Endothelial cell of umbilical vein (primary cell): Measurements from ENCODE around the gene THNSL1. TPM values are rescaled to one million over a fixed set of nuclear protein-coding genes. Genes with fewer than 3 reads are reported as not detected.

Source experiments
- BruUV-seq: library from RNA; stranded (reverse); fragments of 400-500 nt; replicated peaks from 2 replicates; lab custom pipeline; 2021; lab: Mats Ljungman, UMichigan
- CTCF ChIA-PET: fragments of 300-600, 350-600 bp; sonication (Branson Sonifier 250); formaldehyde crosslinking; loops from one replicate; lab custom pipeline; 2021; ENCODE audit warnings: antibody characterized with exemption, inconsistent platforms; lab: Charles Lee
- POLR2A ChIA-PET: fragments of 300-600, 350-600 bp; sonication (Branson Sonifier 250); formaldehyde crosslinking; loops from one replicate; lab custom pipeline; 2021; ENCODE audit warnings: antibody characterized with exemption, inconsistent platforms; lab: Charles Lee
- DNase-seq: peaks from one replicate; pipeline ENCODE4 v3.0.0-alpha.2; 2011; ENCODE audit warnings: low read depth, low spot score
- FAIRE-seq: peaks from 2 replicates; lab custom pipeline; 2011; peaks lifted over from hg19 to GRCh38; lab: Jason Lieb, UNC
- H2AFZ ChIP-seq: 2 replicates; pipeline ENCODE4 v1.6.0; 2012; ENCODE audit warnings: low read depth, low read length, control low read depth, inconsistent platforms
- H3K27ac ChIP-seq: 2 replicates; pipeline ENCODE4 v1.5.1; 2011; ENCODE audit warnings: low read depth, mild to moderate bottlenecking, control low read depth, low read length, moderate library complexity; ENCODE audit not compliant: insufficient read depth
- H3K27me3 ChIP-seq, 2 experiments: 2 replicates each; pipeline versions ENCODE4 v1.6.0 to v1.6.1; 2011; ENCODE audit warnings: low read length in 2 of 2, mixed read lengths in 1 of 2; ENCODE audit not compliant: control insufficient read depth in 2 of 2, insufficient read depth in 2 of 2
- H3K36me3 ChIP-seq, 2 experiments: 2 replicates in 1 of 2; 3 replicates in 1 of 2; pipeline ENCODE4 v1.5.1; 2011; ENCODE audit warnings: low read length in 2 of 2, mild to moderate bottlenecking in 1 of 2, moderate library complexity in 1 of 2; ENCODE audit not compliant: control insufficient read depth in 2 of 2, insufficient read depth in 2 of 2; ENCODE audit errors: extremely low read depth in 1 of 2
- H3K4me1 ChIP-seq: 3 replicates; pipeline ENCODE4 v1.5.1; 2011; ENCODE audit warnings: mild to moderate bottlenecking, low read length; ENCODE audit not compliant: control insufficient read depth, insufficient read depth; ENCODE audit errors: extremely low read depth
- H3K4me2 ChIP-seq: 2 replicates; pipeline ENCODE4 v1.6.1; 2011; ENCODE audit warnings: low read length, control low read depth, mixed read lengths; ENCODE audit not compliant: insufficient read depth
- H3K4me3 ChIP-seq, 3 experiments: fragments of 200-600 bp in 1 of 3; sonication (generic), shearing (Covaris generic) in 1 of 3; replicated peaks in 1 of 3; 2 replicates each; pipeline ENCODE4 v1.5.1; 2011 to 2016; ENCODE audit warnings: control low read depth in 3 of 3, low read length in 3 of 3, mild to moderate bottlenecking in 2 of 3, inconsistent platforms in 1 of 3, low read depth in 1 of 3, moderate library complexity in 1 of 3; ENCODE audit not compliant: insufficient read depth in 1 of 3
- H3K79me2 ChIP-seq: 2 replicates; pipeline ENCODE4 v1.6.0; 2012; ENCODE audit warnings: low read length, inconsistent platforms; ENCODE audit not compliant: control insufficient read depth, insufficient read depth
- H3K9ac ChIP-seq: replicated peaks from 2 replicates; pipeline ENCODE3; 2011; ENCODE audit warnings: low read length, control low read depth; ENCODE audit not compliant: insufficient read depth; ENCODE audit errors: extremely low read depth
- H3K9me1 ChIP-seq: replicated peaks from 3 replicates; pipeline ENCODE4 v1.6.0; 2011; ENCODE audit warnings: mild to moderate bottlenecking, low read length; ENCODE audit not compliant: control insufficient read depth, insufficient read depth; ENCODE audit errors: extremely low read depth
- H3K9me3 ChIP-seq: replicated peaks from 2 replicates; pipeline ENCODE4 v1.5.1; 2012; ENCODE audit warnings: low read length, inconsistent platforms; ENCODE audit not compliant: control insufficient read depth, insufficient read depth
- H4K20me1 ChIP-seq: replicated peaks from 2 replicates; pipeline ENCODE3; 2011; ENCODE audit warnings: mild to moderate bottlenecking, low read length; ENCODE audit not compliant: control insufficient read depth, insufficient read depth; ENCODE audit errors: extremely low read depth
- EZH2 ChIP-seq: IDR thresholded peaks from 2 replicates; pipeline ENCODE4 v1.6.1; 2012; ENCODE audit warnings: borderline replicate concordance, low read depth, mild to moderate bottlenecking, moderate library complexity, low read length, inconsistent platforms; ENCODE audit not compliant: severe bottlenecking
- FOS ChIP-seq: IDR thresholded peaks from 2 replicates; pipeline ENCODE4 v1.6.1; 2011; ENCODE audit warnings: mild to moderate bottlenecking, low read length, moderate library complexity, borderline replicate concordance; ENCODE audit not compliant: insufficient read depth
- GATA2 ChIP-seq: IDR thresholded peaks from 2 replicates; pipeline ENCODE4 v1.7.0; 2011; ENCODE audit warnings: low read depth, mild to moderate bottlenecking, moderate library complexity, mixed read lengths, low read length; ENCODE audit not compliant: insufficient read length, insufficient read depth
- JUN ChIP-seq: IDR thresholded peaks from 2 replicates; pipeline ENCODE4 v1.6.1; 2011; ENCODE audit warnings: borderline replicate concordance, low read depth; ENCODE audit not compliant: insufficient read length, insufficient read depth
- MAX ChIP-seq: IDR thresholded peaks from 2 replicates; pipeline ENCODE4 v1.6.1; 2011; ENCODE audit not compliant: insufficient read depth, insufficient read length
- MYC ChIP-seq: IDR thresholded peaks from one replicate; pipeline ENCODE4 v1.6.1; 2011; ENCODE audit warnings: mild to moderate bottlenecking, low read depth, low read length
- POLR2A ChIP-seq: IDR thresholded peaks from 2 replicates; pipeline ENCODE4 v1.6.1; 2012; ENCODE audit warnings: low read depth, mild to moderate bottlenecking, control low read depth, low read length
- POLR2AphosphoS5 ChIP-seq: IDR thresholded peaks from 2 replicates; pipeline ENCODE4 v1.6.1; 2012; ENCODE audit warnings: low read depth, mild to moderate bottlenecking, control low read depth, low read length, moderate library complexity; ENCODE audit not compliant: insufficient read depth
- dilution Hi-C: fragments of 300-500 bp; cut with MboI; formaldehyde crosslinking; loops from one replicate; pipeline ENCODE4 v1.15.0; 2019; ENCODE audit warnings: low sequenced_read_pairs; ENCODE audit not compliant: extremely low pct_ligation_motif_present
- intact Hi-C: fragments of 100-400 bp; cut with micrococcal nuclease; formaldehyde crosslinking; loops from one replicate; pipeline ENCODE4 v1.10.0; 2022
- polyA plus RNA-seq, 4 experiments: library from polyadenylated mRNA; depleted of rRNA in 3 of 4; stranded (reverse) in 3 of 4; unstranded in 1 of 4; fragments of >200 nt; gene quantifications; 2 replicates each; pipeline versions ENCODE4 v1.2.1 to v1.2.3, GENCODE V29; 2011 to 2012; ENCODE audit warnings: missing spikeins in 1 of 4
- total RNA-seq: library from RNA; stranded (reverse); gene quantifications from 2 replicates; pipeline ENCODE4 v1.2.3, GENCODE V29; 2021
- TF ChIP-seq, protein P1 (sequence below), 2 donors: IDR thresholded peaks; 1 replicate in 1 of 2; 2 replicates in 1 of 2; pipeline ENCODE4 v1.5.1; 2011; ENCODE audit warnings: low read length in 2 of 2, mild to moderate bottlenecking in 2 of 2, moderate library complexity in 2 of 2, control low read depth in 1 of 2, inconsistent platforms in 1 of 2, low read depth in 1 of 2; ENCODE audit not compliant: insufficient read depth in 1 of 2; ENCODE audit errors: extremely low read depth in 1 of 2

Gene THNSL1
- total and polyA plus RNA-seq, 2 donors (not counting 3 experiments of a cell fraction or from before 2014, with no cell fraction given), result 0.52 to 2.1 TPM

- dilution Hi-C loops (no loop called here), intact Hi-C loops (loop anchor here (1.0 to 2.0 kb wide), 4 partner anchors 39 to 380 kb away; no protein-coding TSS in a partner anchor)
- CTCF ChIA-PET, result interaction anchor here (1.0 to 8.2 kb wide), 6 partner anchors 10 to 405 kb away, joined by 3 to 117 read pairs (median 4); no protein-coding TSS in a partner anchor
- Histone ChIP-seq H3K4me3 (peak overlapping the region in 1 of 3 experiments; percentile 39), H3K9me3 (no peaks in the 10 kb centered on the region), H4K20me1 (no peaks in the 10 kb centered on the region), H3K27me3 (no peaks in the 10 kb centered on the region), H3K4me2 (peak overlapping the region; percentile 85), H3K4me1 (peaks cover 24% of the 10 kb centered on the region), H3K9ac (peak overlapping the region; percentile 49), H3K36me3 (no peaks in the 10 kb centered on the region), H3K27ac (peak overlapping the region; percentile 82), H3K79me2 (no peaks in the 10 kb centered on the region), H2AFZ (no peak overlapping the region), H3K9me1 (no peaks in the 10 kb centered on the region)
- TF ChIP-seq POLR2A (peak; percentile 48), FOS (peak; percentile 63), MYC (no peak), EZH2 (no peak), JUN (peak; percentile 94), POLR2AphosphoS5 (peak; percentile 84), GATA2 (peak; percentile 98), MAX (no peak)
- TF ChIP-seq, protein P1, sequence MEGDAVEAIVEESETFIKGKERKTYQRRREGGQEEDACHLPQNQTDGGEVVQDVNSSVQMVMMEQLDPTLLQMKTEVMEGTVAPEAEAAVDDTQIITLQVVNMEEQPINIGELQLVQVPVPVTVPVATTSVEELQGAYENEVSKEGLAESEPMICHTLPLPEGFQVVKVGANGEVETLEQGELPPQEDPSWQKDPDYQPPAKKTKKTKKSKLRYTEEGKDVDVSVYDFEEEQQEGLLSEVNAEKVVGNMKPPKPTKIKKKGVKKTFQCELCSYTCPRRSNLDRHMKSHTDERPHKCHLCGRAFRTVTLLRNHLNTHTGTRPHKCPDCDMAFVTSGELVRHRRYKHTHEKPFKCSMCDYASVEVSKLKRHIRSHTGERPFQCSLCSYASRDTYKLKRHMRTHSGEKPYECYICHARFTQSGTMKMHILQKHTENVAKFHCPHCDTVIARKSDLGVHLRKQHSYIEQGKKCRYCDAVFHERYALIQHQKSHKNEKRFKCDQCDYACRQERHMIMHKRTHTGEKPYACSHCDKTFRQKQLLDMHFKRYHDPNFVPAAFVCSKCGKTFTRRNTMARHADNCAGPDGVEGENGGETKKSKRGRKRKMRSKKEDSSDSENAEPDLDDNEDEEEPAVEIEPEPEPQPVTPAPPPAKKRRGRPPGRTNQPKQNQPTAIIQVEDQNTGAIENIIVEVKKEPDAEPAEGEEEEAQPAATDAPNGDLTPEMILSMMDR (IDR thresholded peaks at IDR 0.05; ENCODE audit: extremely low read depth in 1 of 2, insufficient read depth in 1 of 2, low read depth in 1 of 2, low read length in 2 of 2), result no peak
- peak; percentile 88 for FAIRE-seq
- BruUV-seq, result no TSS peak
- POLR2A ChIA-PET, result no interaction called here
- peak; percentile 95 for DNase-seq
Measured at GRCh38 chr10:25023278-25023677, 6.9 kb downstream of the THNSL1 start.
